SU-DHL-6 (cell line): ENCODE results near the gene OTUD6A.

Experiments used
- H2AFZ ChIP-seq: fragments of 200-600 bp; sonication (generic); 2 replicates; pipeline ENCODE4 v1.6.1; 2014; ENCODE audit warnings: low read depth, mild to moderate bottlenecking, moderate library complexity, mixed read lengths, antibody characterized with exemption, low read length; ENCODE audit not compliant: severe bottlenecking
- H3F3A ChIP-seq: fragments of 200-600 bp; shearing (Covaris generic); 2 replicates; pipeline ENCODE4 v1.6.0; 2016; ENCODE audit warnings: antibody characterized with exemption, mild to moderate bottlenecking; ENCODE audit not compliant: insufficient read depth
- H3K27ac ChIP-seq: fragments of 200-600 bp; sonication (generic); 2 replicates; pipeline ENCODE4 v1.5.1; 2016; ENCODE audit warnings: low read depth, mild to moderate bottlenecking, low read length, moderate library complexity, mixed read lengths
- H3K27me3 ChIP-seq: fragments of 200-600 bp; sonication (generic), shearing (Covaris generic); 2 replicates; pipeline ENCODE4 v1.6.0; 2014; ENCODE audit warnings: mild to moderate bottlenecking, low read length
- H3K36me3 ChIP-seq: fragments of 200-600 bp; sonication (generic); 2 replicates; pipeline ENCODE4 v1.6.1; 2014; ENCODE audit warnings: mild to moderate bottlenecking, low read length, mixed read lengths
- H3K4me2 ChIP-seq: fragments of 300-600, 200-600 bp; shearing (Covaris generic), sonication (generic); 2 replicates; pipeline ENCODE4 v1.6.0; 2014; ENCODE audit warnings: low read length, low read depth, mild to moderate bottlenecking; ENCODE audit not compliant: poor library complexity, severe bottlenecking
- H3K4me3 ChIP-seq: fragments of 200-600 bp; sonication (generic); 2 replicates; pipeline ENCODE4 v1.5.1; 2014; ENCODE audit warnings: antibody characterized with exemption, low read length, mild to moderate bottlenecking, mixed read lengths; ENCODE audit not compliant: insufficient read depth, poor library complexity, severe bottlenecking
- H3K79me2 ChIP-seq: fragments of 200-600 bp; sonication (generic); 2 replicates; pipeline ENCODE4 v1.6.1; 2014; ENCODE audit warnings: mild to moderate bottlenecking, low read length, moderate library complexity; ENCODE audit not compliant: insufficient read depth
- H3K9ac ChIP-seq: fragments of 200-600 bp; sonication (generic); 2 replicates; pipeline ENCODE4 v1.7.0; 2014; ENCODE audit warnings: mild to moderate bottlenecking, low read length
- H3K9me2 ChIP-seq: fragments of 200-600 bp; sonication (generic); replicated peaks from 2 replicates; pipeline ENCODE4 v1.6.1; 2014; ENCODE audit warnings: low read length; ENCODE audit not compliant: insufficient read depth
- H3K9me3 ChIP-seq: fragments of 200-600 bp; sonication (generic); 2 replicates; pipeline ENCODE4 v1.6.1; 2014; ENCODE audit warnings: low read length, mixed read lengths; ENCODE audit not compliant: insufficient read depth
- H4K20me1 ChIP-seq: fragments of 200-600 bp; sonication (generic); 2 replicates; pipeline ENCODE4 v1.6.1; 2014; ENCODE audit warnings: low read depth, mild to moderate bottlenecking, antibody characterized with exemption, low read length, moderate library complexity, mixed read lengths
- CTCF ChIP-seq: fragments of 200-600 bp; sonication (generic); IDR thresholded peaks from one replicate; pipeline ENCODE4 v1.5.1; 2017; ENCODE audit warnings: antibody characterized with exemption, mild to moderate bottlenecking, low read length, moderate library complexity; ENCODE audit not compliant: insufficient read depth, poor library complexity, severe bottlenecking
- EZH2phosphoT487 ChIP-seq: fragments of 200-600 bp; sonication (generic), shearing (Covaris generic); conservative IDR thresholded peaks from 2 replicates; pipeline ENCODE4 v1.6.1; 2018; ENCODE audit warnings: mild to moderate bottlenecking, antibody characterized with exemption, low read length, moderate library complexity, mixed read lengths

OTUD6A gene

GRCh38 chrX:70043685-70044084 lies 18.6 kb upstream of the OTUD6A start:
- no peak overlapping the region for H3K4me3 ChIP-seq
- no peaks in the 10 kb centered on the region for H3K9me3 ChIP-seq
- H3K9ac ChIP-seq: no peak overlapping the region
- no peak overlapping the region for H2AFZ ChIP-seq
- H3K9me2 ChIP-seq: no peaks in the 10 kb centered on the region
- H3K27ac ChIP-seq: no peak overlapping the region
- H3K4me2 ChIP-seq: no peak overlapping the region
- H3K79me2 ChIP-seq: no peaks in the 10 kb centered on the region
- H3F3A ChIP-seq: no peaks in the 10 kb centered on the region
- H3K36me3 ChIP-seq: no peaks in the 10 kb centered on the region
- no peaks in the 10 kb centered on the region for H4K20me1 ChIP-seq
- no peaks in the 10 kb centered on the region for H3K27me3 ChIP-seq
- no peak for TF ChIP-seq EZH2phosphoT487
- TF ChIP-seq CTCF: no peak

GRCh38 chrX:70044541-70045245 lies 17.6 kb upstream of the OTUD6A start:
- Histone ChIP-seq H3K36me3 (no peaks in the 10 kb centered on the region), H3K4me2 (no peak overlapping the region), H3K9me2 (no peaks in the 10 kb centered on the region), H3K9me3 (no peaks in the 10 kb centered on the region), H3K27ac (no peak overlapping the region), H3K27me3 (no peaks in the 10 kb centered on the region), H2AFZ (no peak overlapping the region), H4K20me1 (no peaks in the 10 kb centered on the region), H3F3A (no peaks in the 10 kb centered on the region), H3K4me3 (no peak overlapping the region), H3K9ac (no peak overlapping the region), H3K79me2 (no peaks in the 10 kb centered on the region)
- TF ChIP-seq EZH2phosphoT487 (no peak), CTCF (no peak)

- no peak overlapping the region for H3K9ac ChIP-seq
These were observed 15.3 kb upstream of the OTUD6A start for GRCh38 chrX:70046978-70047377.

More at GRCh38 chrX:70046978-70047377, 15.3 kb upstream of the OTUD6A start:
- Histone ChIP-seq H3K36me3 (no peaks in the 10 kb centered on the region), H3K27me3 (no peaks in the 10 kb centered on the region), H2AFZ (no peak overlapping the region), H3K4me2 (no peak overlapping the region), H3K9me2 (no peaks in the 10 kb centered on the region), H4K20me1 (no peaks in the 10 kb centered on the region), H3K9me3 (no peaks in the 10 kb centered on the region), H3K27ac (no peak overlapping the region), H3F3A (no peaks in the 10 kb centered on the region), H3K79me2 (no peaks in the 10 kb centered on the region), H3K4me3 (no peak overlapping the region)
- TF ChIP-seq EZH2phosphoT487 (no peak), CTCF (no peak)
